Heart right ventricle (tissue), 16 donors: ENCODE measurements around the gene BAG2. TPM values are rescaled to one million over a fixed set of nuclear protein-coding genes. Genes with fewer than 3 reads are reported as not detected.

Source experiments
- ATAC-seq, 8 donors: fragments of 200-7000 bp; cut with Tn5 transposase; one replicate each; pipeline ENCODE4 v1.9.1; 2020; ENCODE audit warnings: mild to moderate bottlenecking in 8 of 8, moderate library complexity in 8 of 8, moderate number of reproducible peaks in 1 of 8
- DNase-seq, 2 donors: peaks; one replicate each; pipeline ENCODE4 v3.0.0-alpha.2; 2020
- H3K27ac ChIP-seq, 10 donors: fragments of 200-600 bp; sonication (generic) in 2 of 10; one replicate each; pipeline versions ENCODE4 v1.5.0 to v1.8.0; 2020 to 2022; ENCODE audit warnings: mild to moderate bottlenecking in 3 of 10
- H3K27me3 ChIP-seq, 7 donors: fragments of 200-600 bp; one replicate each; pipeline ENCODE4 v1.8.0; 2021 to 2022; ENCODE audit warnings: mild to moderate bottlenecking in 2 of 7
- H3K36me3 ChIP-seq, 9 donors: fragments of 200-600 bp; sonication (generic) in 1 of 9; one replicate each; pipeline versions ENCODE4 v1.5.0 to v1.8.0; 2020 to 2022; ENCODE audit warnings: mild to moderate bottlenecking in 2 of 9
- H3K4me1 ChIP-seq, 9 donors: fragments of 200-600 bp; sonication (generic) in 1 of 9; one replicate each; pipeline versions ENCODE4 v1.5.0 to v1.8.0; 2020 to 2022; ENCODE audit warnings: mild to moderate bottlenecking in 4 of 9
- H3K4me3 ChIP-seq, 10 donors: fragments of 200-600 bp; sonication (generic) in 2 of 10; one replicate each; pipeline versions ENCODE4 v1.5.0 to v1.8.0; 2020 to 2022; ENCODE audit warnings: mild to moderate bottlenecking in 7 of 10, moderate library complexity in 2 of 10
- H3K9me3 ChIP-seq, 11 donors: fragments of 200-600 bp in 10 of 11; sonication (generic) in 2 of 11; one replicate each; pipeline versions ENCODE4 v1.5.0 to v1.8.0; 2013 to 2022; ENCODE audit warnings: mild to moderate bottlenecking in 2 of 11, control low read depth in 1 of 11, moderate library complexity in 1 of 11
- CTCF ChIP-seq, 9 donors: fragments of 200-600 bp; sonication (generic) in 2 of 9; IDR thresholded peaks; one replicate each; pipeline versions ENCODE4 v1.5.0 to v1.8.0; 2021 to 2022; ENCODE audit warnings: antibody characterized with exemption in 9 of 9, mild to moderate bottlenecking in 5 of 9, moderate library complexity in 1 of 9
- WGBS, 2 donors: extraction: QIAGEN DNeasy Blood & Tissue Kit; methylation state at CpG; one replicate each; pipeline ENCODE4 v1.1.7; 2013; ENCODE audit warnings: inconsistent platforms in 1 of 2; 5-methylcytosine and 5-hydroxymethylcytosine counted together
- intact Hi-C, 10 donors: fragments of 100-400 bp; cut with DNase I; formaldehyde crosslinking; loops; one replicate each; pipeline versions ENCODE4 v1.11.1 to v1.14.2; 2022
- polyA plus RNA-seq, 2 donors: library from polyadenylated mRNA; stranded (reverse); fragments of 200-250 nt; gene quantifications; one replicate each; pipeline ENCODE4 v1.2.3, GENCODE V29; 2013
- total RNA-seq, 10 donors: library from RNA; stranded (reverse); fragmentation: NEBNext Ultra II Directional in 3 of 10; extraction: Animal tissue kit (Norgen Biotek cat#: 25700) in 3 of 10; gene quantifications; one replicate each; pipeline versions ENCODE4 v1.2.1 to v1.2.4, GENCODE V29; 2021 to 2023
- donor health status: Arrhythmogenic right ventricular cardiomyopathy.
- donor health status: ischemic (EF 13 %, LVEDD 7.1; RV severe dilation, severe dysfunction).
- donor health status: healthy with polysubstance abuse.
- donor health status: DM: no; HTN: yes; CAD: no.
- donor health status: DM: no; HTN: no; CAD: no.
- donor health status: ischemic (EF 25% LVEDD 6.9; RV normal size, moderate dysfunction).
- donor health status: ischemic (EF 25% LVEDD 5.7; RV mildly dilated, moderate dysfunction).
- donor health status: healthy.
- donor health status: DM: yes; HTN: yes; CAD: no.
- donor health status: Ischemic cardiomyopathy.
- donor health status: ischemic (EF 35%, LVEDD 5.7; RV mildly dilated, moderate dysfunction).
- donor health status: nonischemic (EF 11% LVEDD 7.7; RV severe dilation, severe dysfunction).
- donor health status: DM: yes; HTN: yes; CAD: no.
- donor health status: PGD.
- donor health status: ischemic (EF 29% LVEDD 5.4; RV normal size, mild dysfunction).
- donor health status: nonischemic (EF 23%, LVEDD 6.1; RV moderate dilation, normal function).

The BAG2 gene
- total and polyA plus RNA-seq, 12 donors, result 3.9 to 15.6 (median 9.3) TPM

- Histone ChIP-seq H3K4me3 (no peak overlapping the region), H3K4me1 (no peaks in the 10 kb centered on the region), H3K9me3 (peaks cover 0 to 6% (median 0%) of the 10 kb centered on the region in 11 donors), H3K27ac (no peak overlapping the region), H3K36me3 (peaks cover 0 to 99% (median 23%) of the 10 kb centered on the region in 9 donors), H3K27me3 (no peaks in the 10 kb centered on the region)
- no peak for TF ChIP-seq CTCF (IDR thresholded peaks at IDR 0.05)
- 91 to 92% methylated on average over 7 of the region's 7 CpGs for WGBS, 2 donors
- ATAC-seq, result no peak
- intact Hi-C loops, result no loop called here
- DNase-seq, result no peak
These were observed 23.9 kb upstream of the BAG2 start for GRCh38 chr6:57147955-57148858.

DNA sequence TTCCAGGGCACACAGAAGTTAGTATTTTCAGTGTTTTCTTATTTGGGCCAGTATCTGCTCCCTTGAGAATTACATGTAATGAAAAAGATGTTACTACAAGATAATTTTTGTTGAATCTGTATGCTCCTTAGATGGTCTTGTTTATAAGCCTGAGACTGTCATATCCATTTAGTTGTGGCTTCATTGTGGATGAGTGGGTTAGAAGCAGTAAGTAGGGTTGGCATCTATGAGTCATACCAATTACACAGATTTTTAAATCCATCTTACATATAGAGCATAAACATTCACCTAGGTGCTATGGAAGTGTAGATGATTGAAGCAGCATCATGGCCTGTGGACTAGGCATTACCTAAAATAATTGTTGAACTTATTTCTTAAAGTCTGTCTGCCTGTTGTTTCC lies 13.5 kb upstream of the BAG2 start:
- intact Hi-C loops, result loop anchor here in 1 of 10 donors (10.0 kb wide), 1 partner anchor 64 kb away; the partner anchor contains the start of gene ZNF451
- Histone ChIP-seq H3K4me1 (no peaks in the 10 kb centered on the region), H3K9me3 (peaks cover 0 to 1% (median 0%) of the 10 kb centered on the region in 11 donors), H3K27me3 (no peaks in the 10 kb centered on the region), H3K36me3 (peaks cover 0 to 84% (median 16%) of the 10 kb centered on the region in 9 donors), H3K4me3 (no peak overlapping the region), H3K27ac (no peak overlapping the region)
- DNase-seq (no peak), ATAC-seq (no peak)
- no peak for TF ChIP-seq CTCF (IDR thresholded peaks at IDR 0.05)

DNA sequence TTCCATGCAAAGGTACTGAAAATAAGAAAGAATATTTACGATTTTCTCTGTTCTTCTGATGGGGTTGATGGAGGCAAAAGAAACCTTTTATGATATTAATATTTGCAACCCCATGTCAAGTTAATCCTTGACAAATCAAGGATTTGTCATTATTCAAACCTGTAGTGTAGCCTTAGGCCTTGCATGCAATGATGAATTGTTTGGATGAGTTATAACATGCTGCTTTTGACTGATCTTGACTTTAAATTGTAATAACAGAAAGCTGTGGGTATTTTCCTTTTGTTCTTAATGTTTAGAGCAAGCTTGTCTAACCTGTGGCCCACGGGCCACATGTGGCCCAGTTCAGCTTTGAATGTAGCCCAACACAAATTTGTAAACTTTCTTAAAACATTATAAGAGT lies 13.0 kb upstream of the BAG2 start:
- DNase-seq (no peak), ATAC-seq (no peak)
- TF ChIP-seq CTCF (IDR thresholded peaks at IDR 0.05), result no peak
- peaks cover 0 to 5% (median 0%) of the 10 kb centered on the region in 11 donors for H3K9me3 ChIP-seq
- H3K4me3 ChIP-seq, result no peak overlapping the region
- no peaks in the 10 kb centered on the region for H3K27me3 ChIP-seq
- peaks cover 0 to 84% (median 11%) of the 10 kb centered on the region in 9 donors for H3K36me3 ChIP-seq
- 94 to 96% methylated on average over 2 of the region's 2 CpGs for WGBS, 2 donors
- no peak overlapping the region for H3K27ac ChIP-seq
- intact Hi-C loops, result loop anchor here in 1 of 10 donors (10.0 kb wide), 1 partner anchor 64 kb away; the partner anchor contains the start of gene ZNF451
- H3K4me1 ChIP-seq, result no peaks in the 10 kb centered on the region

DNA sequence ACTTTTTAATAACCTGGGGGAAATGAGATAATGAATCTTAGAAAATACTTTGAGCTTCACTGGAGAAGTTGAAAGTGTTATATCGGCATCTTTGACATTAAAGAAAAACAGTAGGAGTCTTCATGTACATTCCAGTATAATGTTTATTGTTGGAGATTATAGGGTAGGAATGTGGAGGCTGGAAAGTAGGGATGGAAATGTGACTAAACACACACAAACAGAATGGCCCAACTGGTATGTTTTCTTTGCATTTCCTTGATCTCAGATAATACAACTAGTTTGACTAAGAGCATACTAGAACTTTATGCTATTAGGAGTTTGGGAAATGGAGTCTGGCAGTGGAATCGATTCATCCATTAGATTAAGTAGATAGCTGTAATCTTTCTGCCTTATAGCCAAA lies 10.1 kb upstream of the BAG2 start:
- intact Hi-C loops, result loop anchor here in 2 of 10 donors (10.0 kb wide), 2 partner anchors 57 to 153 kb away; partner anchors contain the start of gene PRIM2 (in 1 of the 2)
- TF ChIP-seq CTCF (IDR thresholded peaks at IDR 0.05), result no peak
- ATAC-seq (no peak), DNase-seq (no peak)
- H3K27me3 ChIP-seq, result no peaks in the 10 kb centered on the region
- H3K27ac ChIP-seq, result no peak overlapping the region
- peaks cover 0 to 84% (median 5%) of the 10 kb centered on the region in 9 donors for H3K36me3 ChIP-seq
- WGBS, 2 donors, result 96 to 97% methylated on average over 2 of the region's 2 CpGs
- no peak overlapping the region for H3K4me3 ChIP-seq
- no peaks in the 10 kb centered on the region for H3K4me1 ChIP-seq
- H3K9me3 ChIP-seq, result peaks cover 0 to 21% (median 14%) of the 10 kb centered on the region in 11 donors
